GM19099 (cell line): ENCODE data around the gene CTDNEP1.
A peak's percentile ranks its signal among the peaks of the same experiment; 100 is the strongest.

Experiments used
- POLR2A ChIP-seq: IDR thresholded peaks from 3 replicates; pipeline ENCODE4 v1.6.1; 2011; ENCODE audit warnings: low read depth; ENCODE audit not compliant: insufficient read length; ENCODE audit errors: extremely low read depth

Gene CTDNEP1

DNA sequence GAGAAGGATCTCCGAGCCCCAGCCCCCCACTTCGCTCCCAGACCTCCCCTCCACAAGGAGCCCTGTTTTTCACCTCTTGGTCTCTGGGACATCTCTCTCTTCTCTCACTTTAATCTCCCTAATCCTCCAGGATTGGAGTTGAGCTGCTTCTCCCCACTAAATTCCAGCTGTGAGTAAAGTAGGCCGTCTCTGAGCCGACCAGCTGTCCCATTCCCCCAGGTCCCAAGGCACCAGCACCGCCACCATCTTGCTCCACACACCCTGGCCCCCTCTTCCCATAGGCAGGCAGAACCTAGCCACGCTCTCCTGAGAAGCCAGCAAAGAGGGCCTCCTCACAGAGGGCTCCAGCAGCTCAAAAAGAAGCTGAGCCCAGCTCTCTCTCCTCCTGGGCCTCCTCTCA, 32.8 kb downstream of the CTDNEP1 start:
- TF ChIP-seq POLR2A: no peak

DNA sequence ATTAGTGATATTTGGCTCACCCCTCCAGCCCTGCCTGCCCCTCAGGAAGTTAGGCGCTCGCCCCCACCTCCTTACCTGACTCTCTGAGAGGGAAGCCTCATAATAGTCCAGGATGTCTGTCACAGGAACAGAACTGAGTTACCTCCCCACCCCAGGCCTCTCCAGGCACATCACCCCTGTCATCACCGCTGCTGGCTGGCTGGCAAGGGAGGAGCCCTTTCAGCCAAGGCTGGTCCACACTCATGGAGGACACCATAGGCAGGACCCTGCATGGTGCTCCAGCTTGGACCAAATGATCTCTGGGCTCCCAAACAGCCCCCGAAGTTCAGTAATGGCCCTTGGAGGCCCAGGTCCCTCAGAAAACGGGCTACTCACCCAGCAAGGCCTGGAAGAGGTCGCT, 33.4 kb downstream of the CTDNEP1 start:
- no peak for TF ChIP-seq POLR2A

GRCh38 chr17:7217113-7217987, 34.2 kb downstream of the CTDNEP1 start:
- TF ChIP-seq POLR2A: peak; percentile 28

- TF ChIP-seq POLR2A: no peak
Measured at GRCh38 chr17:7216242-7217112, 35.1 kb downstream of the CTDNEP1 start.

DNA sequence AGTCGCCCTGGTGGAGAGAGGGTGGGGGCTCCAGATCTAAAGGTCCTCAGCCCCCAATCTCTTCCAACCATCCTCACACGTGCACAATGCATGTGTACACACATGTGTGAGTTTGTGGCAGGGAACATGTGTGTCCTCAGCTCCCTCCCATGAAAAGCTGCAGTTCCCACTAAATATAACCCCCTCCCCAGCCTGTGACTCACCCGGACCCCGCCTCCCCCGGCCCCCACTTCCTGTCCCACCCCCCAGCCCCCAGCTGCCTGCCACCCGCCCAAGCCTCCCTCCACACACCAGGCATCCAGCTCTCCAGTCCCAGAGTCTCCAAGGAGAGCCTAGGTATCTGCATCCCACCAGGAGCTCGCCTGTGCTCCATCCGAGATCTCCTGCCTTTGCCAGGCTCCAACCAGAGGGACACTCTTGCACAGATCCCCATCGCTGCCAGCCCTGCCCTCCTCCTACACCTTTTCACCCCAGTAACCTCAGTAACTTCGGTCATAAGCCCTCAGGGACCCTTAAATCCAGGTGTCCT, 35.8 kb downstream of the CTDNEP1 start:
- no peak for TF ChIP-seq POLR2A

DNA sequence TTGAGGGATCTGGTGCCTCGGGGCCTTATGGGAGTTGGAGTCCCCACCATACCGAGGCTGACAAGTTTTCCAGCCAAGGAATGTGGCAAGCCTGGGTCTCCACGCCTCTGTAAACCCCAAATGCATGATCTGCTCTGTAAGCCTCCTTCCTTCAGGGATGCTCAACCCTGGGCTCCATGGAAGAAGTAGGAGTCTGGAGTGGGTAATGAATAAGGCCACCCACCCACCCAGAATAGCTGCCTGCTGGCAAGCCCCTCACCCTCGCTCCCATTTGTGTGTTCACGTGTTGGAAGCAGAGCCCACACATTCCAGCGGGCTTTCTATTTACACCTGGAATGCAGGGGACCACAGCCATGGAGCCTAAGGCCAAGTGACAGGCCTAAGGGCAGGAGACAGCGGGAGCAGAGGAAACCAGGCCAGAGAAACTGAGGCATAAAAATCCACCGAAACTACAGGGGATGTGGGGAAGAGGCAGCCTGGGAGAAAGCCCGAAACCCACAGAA, 36.3 kb downstream of the CTDNEP1 start:
- TF ChIP-seq POLR2A: no peak

GRCh38 chr17:7214300-7215135, 37.0 kb downstream of the CTDNEP1 start:
- TF ChIP-seq POLR2A: no peak

DNA sequence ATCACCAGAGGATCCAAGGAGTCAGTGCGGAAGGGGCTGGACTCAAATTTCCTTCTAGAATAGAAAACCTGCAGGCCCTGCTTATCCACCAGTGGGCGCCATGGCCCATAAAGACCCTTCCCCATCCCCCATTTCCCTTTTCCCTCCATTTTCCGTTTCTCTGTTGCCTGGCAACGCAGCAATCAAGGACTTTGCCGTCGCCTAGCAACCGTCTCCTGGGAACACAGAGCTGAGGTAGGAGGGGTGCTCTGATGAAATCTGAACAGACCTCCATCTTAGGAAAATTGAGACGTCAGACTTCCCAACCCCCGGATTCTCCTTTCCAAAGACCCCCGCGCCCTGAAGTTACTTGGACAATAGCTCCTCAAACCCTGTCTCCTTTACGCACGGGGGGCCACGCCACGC, 37.6 kb downstream of the CTDNEP1 start:
- TF ChIP-seq POLR2A: no peak

GRCh38 chr17:7211491-7212273, 39.9 kb downstream of the CTDNEP1 start:
- TF ChIP-seq POLR2A: no peak

DNA sequence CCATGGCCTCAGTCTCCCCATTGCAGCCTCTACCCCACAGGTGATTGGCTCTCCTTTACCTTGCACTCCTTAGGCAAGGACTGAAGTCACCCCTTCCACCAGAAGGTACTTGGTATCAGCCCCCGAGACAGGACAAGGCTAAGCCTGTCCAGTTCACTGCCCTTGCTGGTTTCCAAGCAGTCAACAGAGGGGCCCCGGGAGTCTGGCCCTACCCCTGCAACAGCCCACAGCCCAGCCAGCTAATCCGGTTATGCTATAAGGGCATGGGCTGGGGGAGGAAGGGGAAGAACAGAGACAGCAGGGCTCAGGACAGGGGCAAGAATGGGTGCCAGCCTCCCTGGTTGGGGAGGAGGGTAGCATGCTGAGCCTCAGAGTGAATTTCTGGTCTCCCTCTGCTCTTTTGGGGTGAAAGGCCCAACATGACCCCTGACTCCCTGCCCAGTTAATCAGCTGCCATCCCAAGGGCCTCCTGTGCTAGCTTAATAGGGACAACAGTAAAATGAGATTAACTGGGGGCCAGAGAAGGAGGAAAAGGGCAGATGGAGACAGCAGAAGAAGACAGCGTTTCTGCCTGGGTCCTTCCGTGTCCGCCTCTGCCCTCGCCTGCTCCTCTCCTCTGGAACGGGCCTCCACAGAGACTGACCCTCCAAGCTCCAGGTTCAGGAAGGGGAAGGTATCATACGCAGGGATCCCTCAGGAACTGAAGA, 42.6 kb downstream of the CTDNEP1 start:
- TF ChIP-seq POLR2A: no peak

- no peak for TF ChIP-seq POLR2A
Measured at GRCh38 chr17:7208027-7208571, 43.4 kb downstream of the CTDNEP1 start.

- no peak for TF ChIP-seq POLR2A
Measured at GRCh38 chr17:7207120-7208001, 44.2 kb downstream of the CTDNEP1 start.
